Measurements from ENCODE around the gene ITPK1.

ITPK1 gene

DNA sequence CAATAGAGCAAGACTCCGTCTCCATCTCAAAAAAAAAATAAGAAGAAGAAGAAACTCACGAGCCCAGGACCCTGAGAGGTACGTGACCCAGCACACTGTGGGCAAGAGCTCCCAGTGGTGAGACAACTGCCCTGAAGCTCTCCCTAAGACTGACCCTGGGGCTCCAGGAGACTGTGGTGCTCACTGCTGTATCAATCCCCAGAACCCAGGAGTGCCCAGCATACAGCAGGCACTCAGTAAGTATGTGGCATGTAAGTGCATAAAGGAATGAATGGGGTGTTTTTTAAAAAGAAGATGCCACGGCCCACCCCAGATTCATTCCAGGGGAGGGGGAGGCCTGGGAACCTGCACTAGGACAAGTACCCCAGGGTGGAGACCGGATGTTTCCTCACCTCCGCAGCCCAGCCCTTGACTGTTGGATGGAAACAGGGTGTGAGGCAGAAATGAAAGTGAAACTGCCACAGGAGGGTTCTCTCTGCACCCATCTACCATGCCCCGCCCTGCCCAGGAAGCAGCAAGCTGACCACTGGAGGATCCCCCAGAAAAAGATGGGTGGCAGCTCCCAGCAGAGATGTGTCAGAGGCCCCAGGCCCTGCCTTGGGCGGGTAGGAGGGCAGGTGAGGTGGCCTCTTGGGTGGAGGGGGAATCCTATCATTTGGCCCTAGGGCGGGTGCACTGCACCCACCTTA lies 12.2 kb downstream of the ITPK1 start:
- DNase-seq = no peak

DNA sequence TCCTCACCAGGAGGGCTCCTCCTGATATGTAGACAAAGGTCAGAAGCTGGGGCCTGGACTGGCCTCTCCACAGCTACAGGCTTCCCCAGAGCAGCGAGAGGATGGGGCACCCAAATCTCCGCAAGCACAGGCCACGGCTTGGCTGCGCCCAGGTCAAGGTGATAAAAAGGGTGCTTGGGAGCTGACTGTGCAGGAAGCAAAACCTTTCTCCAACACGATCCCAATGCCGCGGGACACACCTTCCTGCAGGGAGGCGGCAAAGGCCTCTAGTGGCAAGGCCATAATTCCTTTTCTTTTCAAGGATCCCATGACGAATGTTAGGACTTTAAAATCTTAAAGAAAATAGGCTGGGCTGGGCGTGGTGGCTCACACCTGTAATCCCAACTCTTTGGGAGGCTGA lies 13.6 kb downstream of the ITPK1 start:
- DNase-seq = no peak

DNA sequence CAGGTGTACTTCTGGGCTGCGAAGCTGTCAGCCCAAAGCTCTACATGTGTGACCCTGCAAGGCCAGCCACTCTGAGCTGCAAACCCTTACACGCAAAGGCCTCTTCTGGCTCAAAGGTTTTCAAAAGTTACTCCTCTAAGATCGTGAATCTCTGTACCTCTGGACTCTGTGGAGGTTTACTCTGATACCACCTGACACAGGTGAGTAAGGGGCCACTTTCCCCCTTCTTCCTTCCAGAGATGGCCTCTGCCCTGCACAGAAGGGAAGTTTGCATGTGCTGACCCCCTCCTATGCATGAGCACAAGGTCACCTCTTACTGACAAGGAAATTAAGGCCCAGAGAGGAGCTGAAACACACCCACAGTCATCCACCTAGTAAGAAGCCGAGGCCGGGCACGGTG lies 14.5 kb downstream of the ITPK1 start:
- no peak for DNase-seq

DNA sequence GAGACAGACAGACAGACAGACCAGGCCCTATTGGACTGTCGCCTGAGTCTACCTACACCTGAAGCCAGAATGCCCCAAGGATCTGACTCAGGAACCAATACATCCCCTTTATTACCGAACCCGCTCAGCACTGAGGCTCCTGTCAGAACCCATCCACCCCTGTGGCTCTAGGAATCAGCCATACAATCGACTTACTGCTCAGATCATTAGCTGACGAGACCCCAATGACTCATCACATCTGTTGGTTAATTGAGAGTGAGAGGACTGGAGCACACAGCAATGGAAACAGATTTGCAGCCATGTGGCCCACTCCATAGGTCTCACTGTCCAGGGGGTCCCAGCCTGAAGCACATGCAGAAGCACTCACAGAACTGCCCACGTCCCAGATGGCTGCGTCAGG lies 15.2 kb downstream of the ITPK1 start:
- no peak for DNase-seq

DNA sequence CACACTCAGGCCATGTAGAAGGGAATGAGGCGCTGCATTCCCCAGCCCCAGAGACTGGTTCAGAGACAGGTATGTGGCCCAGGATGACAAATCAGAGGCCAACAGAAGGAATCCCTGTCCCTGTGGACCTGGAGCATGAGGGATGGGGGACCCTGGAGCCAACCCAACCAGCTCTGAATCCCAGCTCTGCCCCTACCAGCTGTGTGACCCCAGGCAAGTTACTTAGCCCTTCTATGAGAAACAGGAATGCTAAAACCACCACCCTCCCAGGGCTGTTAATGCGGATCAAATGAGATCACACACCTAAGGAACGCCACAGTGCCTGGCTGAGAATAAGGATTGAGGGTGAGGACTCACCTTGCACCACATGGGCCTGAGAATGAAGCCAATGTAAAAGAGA lies 15.6 kb downstream of the ITPK1 start:
- DNase-seq = no peak

DNA sequence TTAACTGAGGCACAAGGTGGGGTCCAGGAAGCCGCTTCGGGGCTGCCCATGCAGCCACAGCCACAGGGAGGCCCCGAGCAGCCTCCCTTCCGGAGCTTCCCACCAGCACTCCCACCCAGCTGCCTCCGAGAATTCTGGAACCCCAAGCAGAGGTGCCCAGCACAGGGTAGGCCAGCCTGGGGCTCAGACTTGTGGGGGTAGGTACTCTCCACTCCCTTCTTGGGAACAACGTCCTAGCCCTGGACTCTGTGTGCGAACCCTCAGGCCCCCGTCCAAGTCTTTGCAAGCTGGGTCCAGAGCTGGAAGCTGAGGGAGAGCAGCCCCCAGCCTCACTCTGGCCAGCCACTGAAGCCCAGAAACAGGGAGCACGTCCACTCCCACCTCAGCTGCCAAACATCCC lies 16.1 kb downstream of the ITPK1 start:
- DNase-seq = no peak

DNA sequence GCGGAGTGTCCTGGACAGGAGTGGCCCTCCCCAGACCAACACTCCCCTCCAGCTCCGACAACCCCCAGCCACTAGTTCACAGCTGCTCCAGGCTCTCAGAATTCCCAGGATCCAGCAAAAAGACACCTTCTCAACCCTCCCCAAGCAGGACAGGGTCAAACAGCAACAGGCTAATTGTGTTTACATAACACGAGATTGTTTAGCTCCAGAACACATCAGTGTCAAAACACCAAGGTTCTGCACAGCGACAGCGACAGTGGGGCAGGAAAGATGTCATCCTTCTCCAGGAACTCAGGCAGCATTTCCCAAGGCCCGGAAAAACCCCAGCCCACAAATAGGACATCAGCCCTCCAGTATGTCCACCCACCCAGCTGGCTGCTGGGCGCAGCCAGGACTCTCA lies 16.5 kb downstream of the ITPK1 start:
- no peak for DNase-seq

DNA sequence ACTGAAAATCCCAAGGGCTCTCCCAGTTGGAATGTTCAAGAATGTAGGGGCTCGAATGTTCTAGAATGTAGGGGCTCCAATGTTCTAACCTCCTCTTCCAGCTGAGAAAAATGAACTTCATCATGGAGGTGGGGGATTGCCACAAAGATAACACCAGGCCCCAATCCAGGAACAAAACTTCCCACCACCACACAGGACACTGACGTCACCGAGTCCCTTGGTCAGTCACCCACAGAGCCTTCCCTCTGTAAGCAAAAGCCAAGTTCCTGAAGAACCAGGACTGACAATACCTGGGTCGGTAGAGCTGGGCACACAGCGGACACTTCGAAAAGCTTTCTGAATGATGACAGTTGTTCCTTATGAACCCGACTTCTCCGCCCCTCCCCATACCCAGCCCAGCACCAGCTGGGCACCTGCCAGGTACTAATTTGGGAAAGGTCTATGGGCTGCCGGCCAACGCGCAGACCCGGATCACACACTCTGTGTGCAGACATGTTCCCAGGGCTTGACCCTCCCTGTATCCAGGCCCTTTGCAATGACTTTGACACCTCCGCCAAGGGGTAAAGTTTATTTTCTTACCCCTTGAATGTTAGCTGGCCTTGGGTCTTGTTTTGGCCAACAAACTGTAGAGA lies 18.9 kb downstream of the ITPK1 start:
- DNase-seq = no peak

DNA sequence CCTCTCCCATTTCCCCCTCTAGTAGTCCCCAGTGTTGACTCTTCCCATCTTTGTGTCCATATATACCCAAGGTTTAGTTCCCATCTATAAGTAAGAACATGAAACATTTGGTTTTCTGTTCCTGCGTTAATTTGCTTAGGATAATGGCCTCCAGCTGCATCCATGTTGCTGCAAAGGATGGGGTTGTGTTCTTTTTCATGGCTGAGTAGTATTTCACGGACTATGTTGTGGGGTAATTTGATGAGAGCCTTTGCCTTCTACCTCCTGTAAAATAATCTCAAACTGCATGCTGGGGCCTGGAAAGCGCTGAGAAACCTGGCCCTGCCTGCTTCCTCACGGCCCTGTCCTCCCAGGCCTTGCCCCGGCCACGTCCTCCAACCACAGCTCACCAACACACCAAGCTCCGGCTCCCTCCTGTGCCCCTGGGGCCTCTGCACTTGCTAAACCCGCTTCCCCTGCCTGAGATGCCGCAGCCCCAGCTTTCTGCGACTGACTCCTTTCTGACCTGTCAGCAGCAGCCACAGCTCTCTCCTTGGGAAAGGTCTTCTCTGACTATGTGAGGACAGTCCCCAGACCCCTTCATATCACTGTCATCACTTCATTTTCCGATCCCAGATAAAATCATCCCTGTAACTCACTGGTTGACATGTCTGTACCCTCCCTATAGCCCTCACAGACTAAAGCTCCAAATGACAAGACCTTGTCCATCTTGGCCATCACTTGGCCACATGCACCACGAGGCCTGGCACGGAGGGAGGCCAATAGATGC lies 19.8 kb downstream of the ITPK1 start:
- no peak for DNase-seq

DNA sequence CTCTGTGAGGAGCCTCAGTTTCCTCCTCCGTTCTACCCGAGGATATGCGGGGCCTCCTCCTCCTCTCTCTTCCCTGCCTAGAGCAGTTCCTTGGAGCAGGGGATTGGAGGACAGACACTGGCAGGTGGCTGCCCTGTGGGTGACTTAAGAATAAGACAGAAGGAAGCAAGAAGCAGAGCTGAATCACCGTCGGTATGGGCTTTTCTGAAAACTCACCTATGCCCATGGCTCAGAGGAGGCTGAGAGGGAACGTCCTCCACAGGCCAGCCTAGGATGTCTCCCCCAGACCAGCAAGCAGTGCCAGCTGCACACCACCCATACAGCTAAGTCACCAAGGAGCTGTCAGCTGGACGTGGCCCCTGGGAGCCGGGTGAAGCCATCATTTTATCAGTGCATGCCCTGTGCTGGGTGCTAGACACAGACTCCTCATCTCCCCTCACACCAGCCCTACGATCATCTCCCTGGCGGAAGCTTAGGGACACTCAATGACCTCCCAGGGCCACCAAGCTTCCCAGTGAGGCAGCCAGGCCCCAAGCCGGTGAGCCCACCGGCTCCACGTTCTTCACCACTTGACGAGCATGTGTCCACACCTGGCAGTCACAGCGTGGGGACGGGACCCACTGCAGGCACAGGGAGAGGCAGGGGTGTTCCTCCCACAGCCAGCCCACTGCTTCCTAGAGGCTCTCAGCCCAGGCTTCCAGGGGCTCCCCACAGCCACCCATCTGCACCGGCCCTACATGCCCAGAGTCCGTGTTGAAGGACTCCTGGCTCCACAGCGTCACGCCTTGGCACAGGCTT lies 21.4 kb downstream of the ITPK1 start:
- no peak for DNase-seq

DNA sequence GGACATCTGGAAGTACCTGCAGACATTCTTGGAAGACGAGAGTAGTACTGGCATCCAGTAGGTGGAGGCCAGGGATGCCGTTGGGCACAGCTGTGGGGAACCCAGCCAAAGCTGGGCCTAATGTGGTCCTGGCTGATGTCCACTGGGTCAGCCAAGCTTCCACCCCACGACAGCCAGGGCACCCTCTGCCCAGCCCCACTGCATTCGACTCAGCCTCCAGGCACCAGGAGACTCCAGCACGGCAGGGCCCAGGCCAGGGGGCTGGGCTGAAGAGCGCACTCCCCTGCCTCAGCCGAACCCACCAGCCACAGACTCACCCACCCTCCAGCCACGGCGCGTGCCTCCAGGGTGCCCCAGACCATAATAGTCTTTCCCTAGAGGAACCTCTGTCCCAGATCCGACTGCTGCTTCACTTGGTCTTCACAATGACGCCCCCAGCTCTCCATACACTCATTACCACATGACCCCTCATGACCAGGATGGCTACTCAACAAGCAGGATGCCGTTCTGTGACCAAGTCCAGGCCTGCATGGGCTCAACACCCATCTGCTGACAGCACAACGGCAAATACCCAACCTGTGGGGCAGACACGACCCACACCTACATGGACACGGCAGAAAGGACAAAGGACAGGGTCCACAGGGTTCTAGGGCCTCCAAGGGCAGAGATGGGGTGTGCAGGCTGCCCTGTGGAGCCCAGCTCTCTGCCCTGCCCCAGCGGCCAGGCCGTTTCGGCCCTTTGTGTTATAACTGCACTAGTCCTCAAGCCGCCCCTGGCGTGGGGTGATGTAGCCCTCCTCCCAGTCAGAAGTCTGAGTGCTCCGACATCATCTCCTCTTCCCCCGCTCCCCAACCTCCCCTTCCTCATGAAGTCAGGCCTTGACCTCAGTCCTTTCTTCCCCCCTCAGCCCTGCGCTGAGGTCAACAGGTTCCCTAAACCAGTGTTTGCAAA lies 22.8 kb downstream of the ITPK1 start:
- DNase-seq = no peak

DNA sequence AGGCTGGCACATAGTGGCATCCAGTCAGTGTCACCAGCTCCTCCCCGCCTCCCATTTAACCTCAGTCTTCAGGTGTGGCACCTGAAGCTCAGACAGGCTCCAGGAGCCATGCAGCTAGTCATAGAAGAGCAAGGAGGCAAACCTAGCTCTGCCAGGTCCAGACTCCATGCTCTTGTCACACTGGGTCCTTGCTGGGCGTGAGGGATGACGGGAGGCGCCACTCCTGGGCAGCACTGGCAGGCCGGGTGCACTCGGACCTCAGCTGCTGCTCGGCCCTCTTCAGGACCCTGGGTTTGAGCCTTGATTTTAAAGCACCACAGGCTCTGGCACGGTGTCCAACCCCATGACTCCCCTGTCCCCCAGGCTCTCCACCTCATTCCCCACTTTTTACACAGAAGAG lies 24.1 kb downstream of the ITPK1 start:
- DNase-seq = no peak

DNA sequence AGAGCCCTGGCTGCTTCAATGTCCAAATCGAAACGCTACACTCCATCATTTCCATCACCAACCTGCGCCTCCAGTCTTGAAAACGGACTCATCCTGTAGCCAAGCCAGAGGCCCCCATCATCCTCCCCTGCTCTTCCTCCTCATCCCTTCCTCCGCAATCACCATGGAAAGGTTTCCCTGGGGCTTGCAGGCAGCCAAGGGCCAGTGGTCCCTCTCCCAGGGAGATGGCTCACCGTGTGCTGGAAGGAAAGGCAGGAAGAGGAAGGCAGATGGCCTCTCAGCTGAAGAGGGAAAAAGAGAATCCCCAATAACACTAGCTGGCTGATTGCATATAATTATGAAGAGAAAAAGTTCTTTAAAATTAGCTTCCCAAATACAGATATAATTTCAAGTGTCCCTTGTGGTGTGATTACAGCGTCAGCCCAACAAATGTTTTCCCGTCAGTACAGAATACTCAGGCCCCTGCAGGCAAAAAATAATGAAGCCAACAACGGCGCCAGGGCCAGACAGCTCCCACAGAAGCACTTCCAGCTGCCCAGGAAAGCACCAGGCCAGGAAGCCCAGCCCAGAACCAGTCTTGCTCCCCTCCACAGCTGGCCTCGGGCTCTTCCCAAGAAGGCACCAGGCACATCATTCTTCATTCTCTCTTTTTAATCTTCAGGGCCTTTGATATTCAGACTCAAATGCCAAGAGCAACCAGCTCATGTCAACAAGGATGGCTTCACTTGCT lies 24.7 kb downstream of the ITPK1 start:
- no peak for DNase-seq

DNA sequence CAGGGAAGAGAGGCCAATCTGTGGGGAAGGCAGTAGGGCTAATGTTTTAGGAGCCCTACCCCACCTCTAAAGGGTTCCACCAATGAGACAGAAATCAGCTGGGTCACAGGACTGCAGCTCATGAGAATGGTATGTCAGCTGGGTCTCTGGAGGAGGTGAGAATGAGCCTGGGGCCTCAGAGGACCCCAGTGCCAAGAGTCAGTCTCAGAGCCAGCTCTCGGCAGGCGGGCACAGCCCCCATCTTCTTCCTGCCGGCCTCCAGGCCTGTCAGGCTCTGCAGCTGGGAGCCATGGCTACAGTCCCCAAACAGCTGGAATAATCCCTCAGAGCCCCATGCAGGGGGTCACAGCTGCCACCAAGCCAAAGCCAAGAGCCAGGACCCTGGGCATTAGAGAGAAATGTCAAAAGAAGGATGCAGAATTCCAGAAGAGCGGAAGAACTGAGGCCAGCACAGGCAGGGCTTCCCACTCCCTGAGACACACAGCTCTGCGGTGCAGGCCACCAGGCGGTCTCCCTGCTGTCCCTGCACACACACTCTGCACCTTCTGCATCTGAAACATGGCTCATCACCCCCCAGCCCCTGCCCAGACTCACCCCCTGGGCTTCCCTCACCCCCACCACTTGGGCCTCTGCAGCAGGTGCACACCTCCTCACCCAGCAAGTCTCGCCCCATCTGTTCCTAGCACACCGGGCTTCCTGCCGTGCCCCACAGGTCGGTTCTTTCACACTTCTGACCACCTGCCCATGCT lies 26.0 kb downstream of the ITPK1 start:
- DNase-seq = no peak

DNA sequence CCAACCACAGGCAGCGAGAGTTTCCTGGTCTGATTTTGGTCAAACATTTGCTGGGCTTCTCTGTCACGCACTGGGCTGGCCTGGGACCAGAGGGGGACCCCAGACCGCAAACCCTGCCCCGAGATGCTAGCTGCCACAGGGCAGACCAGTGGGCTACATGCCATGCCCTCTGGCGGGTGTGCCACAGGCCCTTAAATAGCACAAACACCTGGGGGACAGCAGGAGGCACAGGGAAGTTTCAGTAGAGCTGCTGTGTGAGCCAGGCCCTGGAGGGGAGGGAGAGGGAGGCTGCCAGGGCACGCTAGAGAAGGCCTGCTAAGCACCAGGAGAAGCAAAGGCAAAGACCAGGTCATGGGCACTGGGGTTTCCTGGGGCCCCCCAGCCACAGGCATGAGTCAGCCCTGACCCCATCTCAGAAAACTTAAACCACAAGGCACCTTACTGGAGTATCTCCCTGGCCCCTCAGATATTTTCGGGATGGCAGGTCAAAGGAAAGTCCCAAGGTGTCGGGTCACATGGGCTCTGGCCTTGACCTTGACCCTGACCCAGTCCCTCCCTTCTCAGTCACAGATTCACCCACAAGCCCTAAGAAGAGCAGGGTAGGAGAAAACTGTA lies 29.2 kb downstream of the ITPK1 start:
- DNase-seq = no peak

DNA sequence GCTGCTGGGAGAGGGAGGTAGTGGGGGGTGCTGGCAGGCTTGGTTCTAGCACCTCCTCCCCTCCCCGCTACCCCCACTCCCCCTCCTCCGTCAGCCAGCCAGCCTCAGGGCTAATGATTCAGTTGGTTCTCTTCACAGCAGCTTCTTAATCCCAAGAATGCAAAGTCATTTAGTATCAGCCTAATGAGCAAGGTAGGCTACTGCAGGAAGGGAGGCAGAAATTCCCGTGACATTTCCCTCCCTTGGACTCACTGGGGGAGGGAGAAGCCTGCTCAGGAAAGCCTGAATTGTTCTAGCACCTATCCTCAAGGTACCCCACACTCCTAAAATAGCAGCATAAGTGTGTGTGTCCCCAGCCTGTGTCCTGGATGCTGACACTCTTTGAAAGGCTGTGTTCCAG lies 29.8 kb downstream of the ITPK1 start:
- no peak for DNase-seq

DNA sequence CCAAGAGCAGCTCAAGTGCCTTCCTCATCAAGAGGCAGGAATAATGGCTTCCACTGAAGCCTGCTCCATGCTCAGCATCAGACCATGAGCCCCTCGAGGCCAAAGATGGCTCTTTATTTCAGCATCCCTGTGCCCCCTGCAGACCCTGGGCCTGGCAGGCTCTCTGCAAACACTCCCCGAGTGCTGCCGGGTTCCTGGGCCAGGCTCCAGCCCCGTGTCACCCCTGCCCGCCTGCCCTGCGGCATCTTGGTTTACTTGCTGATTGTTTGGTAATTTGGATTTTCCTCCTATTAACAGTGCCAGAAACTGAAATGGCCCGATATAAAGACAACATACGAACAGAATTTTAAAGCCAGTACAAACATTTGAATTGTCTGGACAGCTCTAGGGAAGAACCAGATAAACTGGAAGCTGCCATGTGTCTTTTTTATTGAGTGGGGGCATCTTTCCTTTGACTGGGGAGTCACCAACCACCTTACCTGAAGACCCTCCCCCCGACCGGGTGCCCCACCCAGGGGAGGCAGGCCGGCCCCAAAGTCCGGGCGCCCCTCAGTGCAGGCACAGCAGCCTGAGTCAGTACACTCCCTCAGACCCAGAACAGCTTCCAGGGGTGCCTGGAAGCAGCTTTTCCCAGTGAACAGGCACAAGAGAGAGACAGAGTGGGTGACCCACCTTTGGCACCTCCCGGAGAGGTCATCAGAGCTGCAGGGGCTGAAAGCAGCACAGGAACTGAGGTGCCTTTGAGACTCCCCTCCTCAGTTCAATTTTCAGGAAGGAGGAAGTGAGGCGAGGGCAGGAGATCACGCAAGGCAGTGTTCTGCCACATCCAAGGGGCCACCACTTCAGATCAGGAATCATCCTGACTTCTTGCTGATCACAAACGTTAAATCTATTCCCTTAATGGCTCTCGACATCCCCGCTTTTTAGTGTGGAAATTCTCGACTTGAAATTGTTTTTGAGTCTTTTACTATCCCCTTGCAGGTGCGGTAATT lies 30.6 kb downstream of the ITPK1 start:
- DNase-seq = no peak

DNA sequence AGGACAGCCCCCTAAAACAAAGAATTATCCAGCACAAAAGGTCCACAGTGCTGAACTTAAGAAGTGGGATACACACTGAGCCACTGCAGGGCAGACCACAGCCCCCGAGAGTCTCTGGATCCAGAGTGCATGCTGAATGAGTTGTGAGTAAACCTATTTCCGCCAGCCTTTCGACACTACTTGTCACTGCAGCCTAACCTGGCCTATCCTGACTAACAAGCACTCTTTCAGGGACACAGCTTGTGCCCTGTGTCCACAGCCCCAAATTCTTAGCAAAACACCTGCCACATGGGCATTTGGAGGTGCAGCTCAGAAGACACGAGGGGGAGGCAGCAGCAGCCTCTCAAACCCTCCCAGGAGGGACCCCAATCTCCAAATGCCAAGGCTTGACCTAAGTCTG lies 31.3 kb downstream of the ITPK1 start:
- DNase-seq = no peak

DNA sequence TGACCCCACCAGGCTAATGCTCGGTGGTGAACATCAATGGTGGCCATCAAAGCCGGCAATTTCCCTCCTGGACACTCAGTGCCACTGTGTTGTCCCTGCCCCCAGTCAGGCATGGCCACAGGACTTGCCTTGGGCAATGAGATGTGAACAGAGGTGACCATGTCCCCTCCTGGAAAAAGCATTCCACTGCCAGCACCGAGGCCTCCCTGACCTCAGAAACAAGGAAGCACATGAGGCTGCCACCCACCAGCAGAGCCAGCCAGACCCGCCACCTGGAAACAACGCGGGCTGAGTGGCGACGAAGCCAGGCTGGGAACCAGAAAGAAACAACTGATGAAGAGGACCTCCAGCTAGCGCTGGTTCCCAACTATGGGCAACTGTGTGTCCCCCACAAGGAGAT lies 31.8 kb downstream of the ITPK1 start:
- DNase-seq = no peak

Data from NCI-H748 treated with DMSO at 0.1 percent for 48 hours (cell line).